Sigmoid colon (tissue), 7 donors: ENCODE results near the gene POU2AF2. TPM values are rescaled to one million over a fixed set of nuclear protein-coding genes. Genes with fewer than 3 reads are reported as not detected.

ENCODE experiments used
- DNase-seq: peaks from one replicate; pipeline ENCODE4 v3.0.0-alpha.2; 2019
- H3K27ac ChIP-seq, 4 donors: fragments of 200-600 bp; sonication (generic); one replicate each; pipeline ENCODE4 v1.5.1; 2016 to 2019; ENCODE audit warnings: mild to moderate bottlenecking in 1 of 4
- H3K27me3 ChIP-seq, 3 donors: fragments of 200-600 bp; sonication (generic); one replicate each; pipeline ENCODE4 v1.5.1; 2019; ENCODE audit warnings: mild to moderate bottlenecking in 1 of 3
- H3K36me3 ChIP-seq, 4 donors: fragments of 200-600 bp; sonication (generic); one replicate each; pipeline ENCODE4 v1.5.1; 2016 to 2019
- H3K4me1 ChIP-seq, 4 donors: fragments of 200-600 bp; sonication (generic); one replicate each; pipeline ENCODE4 v1.5.1; 2017 to 2019
- H3K4me3 ChIP-seq, 4 donors: fragments of 200-600 bp; sonication (generic); one replicate each; pipeline ENCODE4 v1.5.1; 2017 to 2019; ENCODE audit warnings: mild to moderate bottlenecking in 2 of 4, moderate library complexity in 1 of 4
- H3K9me3 ChIP-seq, 4 donors: fragments of 200-600 bp in 3 of 4; sonication (generic) in 3 of 4; one replicate each; pipeline versions ENCODE4 v1.5.1 to v1.6.1; 2013 to 2019
- POLR2A ChIP-seq, 2 donors: fragments of 450-650 bp; IDR thresholded peaks; one replicate each; pipeline ENCODE4 v1.6.1; 2016; ENCODE audit warnings: antibody characterized with exemption in 2 of 2, mild to moderate bottlenecking in 2 of 2, moderate library complexity in 2 of 2
- POLR2AphosphoS5 ChIP-seq, 4 donors: sonication (generic); formaldehyde crosslinking; IDR thresholded peaks; one replicate each; pipeline ENCODE4 v1.6.1; 2017; ENCODE audit warnings: antibody characterized with exemption in 4 of 4
- WGBS, 2 donors: extraction: QIAGEN DNeasy Blood & Tissue Kit; methylation state at CpG; one replicate each; pipeline ENCODE4 v1.1.7; 2013; 5-methylcytosine and 5-hydroxymethylcytosine counted together
- intact Hi-C: fragments of 100-400 bp; cut with DNase I; formaldehyde crosslinking; loops from one replicate; pipeline ENCODE4 v1.15.1; 2023
- polyA plus RNA-seq, 3 donors: library from polyadenylated mRNA; stranded (reverse); fragments of 200-250 nt; gene quantifications; one replicate each; pipeline ENCODE4 v1.2.3, GENCODE V29; 2013
- total RNA-seq, 4 donors: library from RNA; depleted of rRNA; stranded (reverse); fragments of >200 nt; gene quantifications; one replicate each; pipeline ENCODE4 v1.1.0, GENCODE V29; 2016
- donor health status: healthy with polysubstance abuse.
- donor health status: Bipolar disorder and iron deficiency.
- donor health status: healthy.

POU2AF2 gene
- total and polyA plus RNA-seq, 7 donors, result 1.5 to 2.5 (median 2.4) TPM; not detected in 4

DNA sequence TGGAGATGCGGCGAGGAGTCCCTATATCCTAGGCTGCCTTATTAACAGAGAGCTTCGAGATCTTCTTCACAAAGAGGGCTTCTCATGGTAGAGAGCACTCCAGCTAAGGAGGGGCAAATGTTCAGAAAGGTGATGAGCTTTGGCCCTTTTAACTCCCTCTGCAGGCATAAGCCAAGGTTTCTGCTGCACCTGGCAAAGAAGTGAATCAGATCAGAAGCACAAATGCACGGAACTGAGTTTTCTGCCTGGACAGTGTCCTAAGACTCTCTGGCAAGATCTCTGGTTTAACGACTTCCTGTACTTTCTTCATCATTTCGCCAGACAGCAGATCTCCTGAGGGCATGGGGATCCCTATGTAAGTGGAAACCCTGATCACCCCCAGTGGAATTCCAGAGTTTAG is 90.0 kb downstream of the POU2AF2 start:
- H3K4me1 ChIP-seq, result peaks cover 0 to 39% (median 28%) of the 10 kb centered on the region in 4 donors
- H3K27me3 ChIP-seq, result no peaks in the 10 kb centered on the region
- 51 to 68% methylated on average over 6 of the region's 6 CpGs for WGBS, 2 donors
- no peaks in the 10 kb centered on the region for H3K9me3 ChIP-seq
- intact Hi-C loops, result no loop called here
- no peaks in the 10 kb centered on the region for H3K36me3 ChIP-seq
- no peak for DNase-seq
- H3K4me3 ChIP-seq, result no peak overlapping the region
- H3K27ac ChIP-seq, result peak overlapping the region in 1 of 4 donors; percentile 30
- peak in 2 of 4 donors; percentile 36 to 51 for TF ChIP-seq POLR2AphosphoS5 (IDR thresholded peaks at IDR 0.05)
- TF ChIP-seq POLR2A (IDR thresholded peaks at IDR 0.05), result no peak

Other genes starting within 250 kb of the POU2AF2 start
- 1 to 10 TPM in 3 of 4 donors, under 1 TPM in 1; 0.68 to 4.7 (median 3.2) TPM for gene POU2AF3, start 52.8 kb downstream of the POU2AF2 start, total RNA-seq
- 1 to 10 TPM in 2 of 3 donors, under 1 TPM in 1; 0.92 to 5.8 (median 4.8) TPM for gene POU2AF3, start 52.8 kb downstream of the POU2AF2 start, polyA plus RNA-seq
- gene POU2AF1, start 133.6 kb downstream of the POU2AF2 start, total RNA-seq, result under 1 TPM in 1 of 4 donors, not detected in 3; 0.16 TPM
- gene POU2AF1, start 133.6 kb downstream of the POU2AF2 start, polyA plus RNA-seq, result 10 to 100 TPM in 1 of 3 donors, 1 to 10 TPM in 1, under 1 TPM in 1; 0.92 to 27.0 (median 1.2) TPM